HEK293T (cell line): ENCODE results near the gene LRRC4B.

Experiments
- CTCF ChIA-PET: fragments of 350-600 bp; formaldehyde crosslinking; extraction: SDS; loops from one replicate; lab custom pipeline; 2021; ENCODE audit warnings: antibody characterized with exemption, inconsistent platforms; lab: Yijun Ruan, JAX
- POLR2A ChIA-PET: fragments of 350-600 bp; formaldehyde crosslinking; extraction: SDS; loops from one replicate; lab custom pipeline; 2020; ENCODE audit warnings: antibody characterized with exemption, inconsistent platforms; lab: Yijun Ruan, JAX
- DNase-seq: peaks from one replicate; pipeline ENCODE4 v3.0.0; 2012; ENCODE audit warnings: mixed read lengths; ENCODE audit errors: extremely low spot score
- ARNT ChIP-seq: fragments of 450-650 bp; IDR thresholded peaks from 2 replicates; pipeline ENCODE4 v1.6.1; 2017; ENCODE audit warnings: mild to moderate bottlenecking
- BHLHE40 ChIP-seq: fragments of 450-650 bp; IDR thresholded peaks from 2 replicates; pipeline ENCODE4 v1.6.1; 2016; ENCODE audit warnings: mild to moderate bottlenecking, moderate library complexity, borderline replicate concordance
- CTBP1 ChIP-seq: fragments of 450-650 bp; IDR thresholded peaks from 2 replicates; pipeline ENCODE4 v1.6.1; 2016; ENCODE audit warnings: borderline replicate concordance
- ELF4 ChIP-seq: fragments of 450-650 bp; IDR thresholded peaks from 2 replicates; pipeline ENCODE4 v1.6.1; 2017; ENCODE audit warnings: antibody characterized with exemption
- FOXA1 ChIP-seq: fragments of 450-650 bp; IDR thresholded peaks from 2 replicates; pipeline ENCODE4 v1.6.1; 2016; ENCODE audit warnings: mild to moderate bottlenecking
- FOXK2 ChIP-seq: fragments of 450-650 bp; IDR thresholded peaks from 2 replicates; pipeline ENCODE4 v1.6.1; 2016; ENCODE audit warnings: mild to moderate bottlenecking
- FOXM1 ChIP-seq: fragments of 450-650 bp; IDR thresholded peaks from 2 replicates; pipeline ENCODE4 v1.6.1; 2017; ENCODE audit warnings: mild to moderate bottlenecking, borderline replicate concordance
- HDGF ChIP-seq: fragments of 450-650 bp; IDR thresholded peaks from 2 replicates; pipeline ENCODE4 v1.6.1; 2017; ENCODE audit warnings: antibody characterized with exemption, borderline replicate concordance
- L3MBTL2 ChIP-seq: fragments of 450-650 bp; conservative IDR thresholded peaks from 2 replicates; pipeline ENCODE4 v1.6.1; 2016; ENCODE audit warnings: mild to moderate bottlenecking
- LEF1 ChIP-seq: fragments of 450-650 bp; IDR thresholded peaks from 2 replicates; pipeline ENCODE4 v1.6.1; 2017; ENCODE audit warnings: mild to moderate bottlenecking, borderline replicate concordance
- NFRKB ChIP-seq: fragments of 450-650 bp; IDR thresholded peaks from 2 replicates; pipeline ENCODE4 v1.6.1; 2016; ENCODE audit warnings: mild to moderate bottlenecking, moderate library complexity
- SP1 ChIP-seq: fragments of 450-650 bp; IDR thresholded peaks from 2 replicates; pipeline ENCODE4 v1.6.1; 2017
- SUZ12 ChIP-seq: fragments of 450-650 bp; IDR thresholded peaks from 2 replicates; pipeline ENCODE4 v1.6.1; 2016; ENCODE audit warnings: mild to moderate bottlenecking
- TARDBP ChIP-seq: fragments of 450-650 bp; IDR thresholded peaks from 2 replicates; pipeline ENCODE4 v1.6.1; 2016
- ZNF384 ChIP-seq: fragments of 450-650 bp; IDR thresholded peaks from 2 replicates; pipeline ENCODE4 v1.6.1; 2016
- TF ChIP-seq, protein P1 (sequence below): fragments of 450-650 bp; IDR thresholded peaks from 2 replicates; pipeline ENCODE4 v1.6.1; 2016

LRRC4B gene

DNA sequence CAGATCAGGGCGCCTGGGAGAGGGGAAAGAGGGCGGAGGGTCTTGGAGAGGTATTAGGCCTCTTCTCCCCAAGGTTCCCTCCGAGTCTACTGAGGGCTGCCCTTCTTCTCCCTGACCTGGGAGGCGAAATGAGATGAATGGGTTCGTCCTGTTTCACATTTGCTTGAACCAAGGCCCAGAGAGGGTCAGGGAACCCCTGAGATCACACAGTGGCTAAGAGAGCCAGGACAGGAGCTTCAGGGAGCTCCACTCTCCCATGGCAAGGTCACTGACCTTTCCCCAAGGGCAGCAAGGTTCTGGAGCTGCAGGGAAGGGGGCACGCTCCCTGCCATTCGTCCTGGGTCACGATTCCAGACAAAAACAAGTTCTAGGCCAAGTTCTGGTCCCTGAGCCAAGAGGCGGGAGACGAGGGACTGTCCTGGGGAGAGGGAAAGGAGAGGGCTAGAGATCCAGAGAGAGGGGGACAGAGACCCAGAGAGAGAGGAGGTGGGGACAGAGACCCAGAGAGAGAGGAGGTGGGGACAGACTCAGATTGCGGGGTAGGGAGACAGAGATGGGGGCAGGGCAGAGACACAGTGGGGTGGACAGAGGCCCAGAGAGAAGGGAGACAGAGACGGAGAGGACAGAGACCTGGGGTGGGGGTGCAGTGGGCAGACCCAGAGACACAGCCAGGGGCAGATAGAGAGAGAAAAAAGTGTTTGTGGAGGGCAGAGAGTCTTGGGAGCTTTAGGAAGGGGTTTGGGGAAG lies 55.1 kb downstream of the LRRC4B start:
- CTCF ChIA-PET, result no interaction called here
- POLR2A ChIA-PET, result interaction anchor here (0.7 to 1.5 kb wide), 3 partner anchors 9 to 211 kb away, joined by 3 to 6 read pairs (median 4); no protein-coding TSS in a partner anchor
- no peak for DNase-seq
- no peak for TF ChIP-seq SP1
- TF ChIP-seq, protein P1, sequence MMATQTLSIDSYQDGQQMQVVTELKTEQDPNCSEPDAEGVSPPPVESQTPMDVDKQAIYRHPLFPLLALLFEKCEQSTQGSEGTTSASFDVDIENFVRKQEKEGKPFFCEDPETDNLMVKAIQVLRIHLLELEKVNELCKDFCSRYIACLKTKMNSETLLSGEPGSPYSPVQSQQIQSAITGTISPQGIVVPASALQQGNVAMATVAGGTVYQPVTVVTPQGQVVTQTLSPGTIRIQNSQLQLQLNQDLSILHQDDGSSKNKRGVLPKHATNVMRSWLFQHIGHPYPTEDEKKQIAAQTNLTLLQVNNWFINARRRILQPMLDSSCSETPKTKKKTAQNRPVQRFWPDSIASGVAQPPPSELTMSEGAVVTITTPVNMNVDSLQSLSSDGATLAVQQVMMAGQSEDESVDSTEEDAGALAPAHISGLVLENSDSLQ, result no peak
- no peak for TF ChIP-seq L3MBTL2
- TF ChIP-seq ARNT, result no peak
- no peak for TF ChIP-seq BHLHE40
- TF ChIP-seq ELF4, result no peak
- no peak for TF ChIP-seq NFRKB
- no peak for TF ChIP-seq TARDBP
- TF ChIP-seq LEF1, result no peak

- ChIA-PET POLR2A (interaction anchor here (0.9 to 2.1 kb wide), 7 partner anchors 13 to 216 kb away, joined by 3 to 6 read pairs (median 4); partner anchors contain the start of gene NR1H2), CTCF (no interaction called here)
- TF ChIP-seq, protein P1, result no peak
- no peak for TF ChIP-seq LEF1
- TF ChIP-seq BHLHE40, result no peak
- no peak for TF ChIP-seq ARNT
- TF ChIP-seq SUZ12, result no peak
- no peak for DNase-seq
Measured at GRCh38 chr19:50512112-50512998, 55.9 kb downstream of the LRRC4B start.

DNA sequence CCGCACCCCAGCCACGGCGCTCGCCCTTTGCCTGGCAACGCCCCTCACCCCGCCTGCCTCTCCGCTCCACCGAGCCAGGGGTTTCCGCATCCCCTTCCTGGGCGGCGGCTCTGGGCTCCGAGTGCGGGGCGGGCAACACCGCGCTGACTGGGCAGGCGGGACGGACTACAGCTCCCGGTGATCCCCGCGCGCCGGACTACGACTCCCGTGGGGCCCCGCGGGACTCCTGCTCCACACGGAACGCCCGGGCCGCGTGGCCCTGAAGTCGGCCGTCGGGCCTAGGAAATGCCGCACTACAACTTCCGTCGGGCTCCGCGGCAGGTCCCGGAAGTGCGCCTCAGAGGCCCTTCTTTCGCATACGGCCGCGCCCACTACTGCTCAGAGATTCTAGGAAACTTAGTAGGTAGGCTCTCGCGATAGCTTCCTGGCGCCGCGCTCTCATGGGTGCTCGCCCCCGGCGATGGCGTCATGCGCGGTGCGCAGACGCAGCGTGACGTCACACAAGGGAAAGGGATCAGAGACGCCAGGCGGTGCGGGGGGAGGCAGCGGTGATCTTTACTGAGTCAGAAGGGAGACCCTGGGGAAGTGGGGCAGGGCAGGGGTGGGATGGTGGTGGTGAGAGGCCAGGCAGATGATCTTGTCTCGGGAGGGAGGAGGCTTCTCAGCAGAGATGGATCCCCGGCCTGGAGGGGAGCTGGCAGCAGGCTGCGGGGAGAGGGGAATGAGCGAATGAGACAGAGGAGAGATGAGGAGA lies 57.0 kb downstream of the LRRC4B start, which contains the start of gene JOSD2:
Gene JOSD2 (minus strand): TSS at position 123 of the 754 bp plus-strand sequence. CDS start 760 bp downstream, outside the sequence.
- ChIA-PET POLR2A (interaction anchor here (0.6 to 2.1 kb wide), 11 partner anchors 14 to 217 kb away, joined by 3 to 6 read pairs (median 3); partner anchors contain the start of gene NR1H2), CTCF (interaction anchor here (0.7 kb wide), 1 partner anchor 46 kb away, joined by 3 read pairs; no protein-coding TSS in a partner anchor)
- peak; percentile 98 for DNase-seq
- TF ChIP-seq L3MBTL2, result peak; percentile 48; the same call in 1 of the 2 replicates
- no peak for TF ChIP-seq ARNT
- TF ChIP-seq LEF1, result no peak
- TF ChIP-seq HDGF, result no peak
- peak; percentile 98 for TF ChIP-seq TARDBP
- peak; percentile 54; the same call in 1 of the 2 replicates for TF ChIP-seq CTBP1
- peak; percentile 93 for TF ChIP-seq ELF4

- CTCF ChIA-PET, result no interaction called here
- TF ChIP-seq BHLHE40, result no peak
- TF ChIP-seq ARNT, result no peak
- no peak for TF ChIP-seq FOXK2
- TF ChIP-seq TARDBP, result no peak
- no peak for TF ChIP-seq CTBP1
- no peak for TF ChIP-seq SUZ12
- TF ChIP-seq ELF4, result no peak
- no peak for TF ChIP-seq LEF1
- no peak for TF ChIP-seq ZNF384
- TF ChIP-seq, protein P1, result no peak
- TF ChIP-seq FOXA1, result no peak
- TF ChIP-seq HDGF, result no peak
- TF ChIP-seq L3MBTL2, result no peak
- POLR2A ChIA-PET, result interaction anchor here (0.6 to 2.1 kb wide), 8 partner anchors 14 to 218 kb away, joined by 3 to 5 read pairs (median 3); partner anchors contain the start of gene NR1H2
- DNase-seq, result no peak
Measured at GRCh38 chr19:50510700-50511068, 57.6 kb downstream of the LRRC4B start.

GRCh38 chr19:50510121-50510670 lies 58.0 kb downstream of the LRRC4B start:
- POLR2A ChIA-PET, result no interaction called here

More at GRCh38 chr19:50510121-50510670, 58.0 kb downstream of the LRRC4B start:
- DNase-seq, result no peak
- CTCF ChIA-PET, result no interaction called here
- TF ChIP-seq ARNT (no peak), CTBP1 (no peak), SUZ12 (no peak), LEF1 (no peak), NFRKB (no peak), FOXM1 (no peak), TARDBP (no peak), HDGF (no peak), FOXK2 (no peak), ELF4 (no peak), SP1 (no peak), BHLHE40 (no peak), FOXA1 (no peak), L3MBTL2 (no peak), ZNF384 (no peak)
- TF ChIP-seq, protein P1, result no peak
